Tibial nerve (tissue), 4 donors: ENCODE data around the gene GNG12. TPM values are rescaled to one million over a fixed set of nuclear protein-coding genes. Genes with fewer than 3 reads are reported as not detected.

Experiments
- DNase-seq, 2 donors: peaks; one replicate each; pipeline ENCODE4 v3.0.0-alpha.2; 2019; ENCODE audit warnings: low spot score in 2 of 2
- H3K27ac ChIP-seq, 4 donors: fragments of 200-600 bp; sonication (generic) in 3 of 4; one replicate each; pipeline ENCODE4 v1.5.1; 2017 to 2019; ENCODE audit warnings: mild to moderate bottlenecking in 1 of 4
- H3K27me3 ChIP-seq, 2 donors: fragments of 200-600 bp; sonication (generic) in 1 of 2; one replicate each; pipeline versions ENCODE4 v1.5.1 to v1.6.0; 2017 to 2019
- H3K36me3 ChIP-seq, 3 donors: fragments of 200-600 bp; sonication (generic); one replicate each; pipeline ENCODE4 v1.5.1; 2018 to 2019
- H3K4me1 ChIP-seq, 4 donors: fragments of 200-600 bp; sonication (generic) in 3 of 4; one replicate each; pipeline ENCODE4 v1.5.1; 2017 to 2019
- H3K4me3 ChIP-seq, 4 donors: fragments of 200-600 bp; sonication (generic) in 3 of 4; one replicate each; pipeline ENCODE4 v1.5.1; 2017 to 2019; ENCODE audit warnings: mild to moderate bottlenecking in 1 of 4, moderate library complexity in 1 of 4
- H3K9me3 ChIP-seq, 4 donors: fragments of 200-600 bp; sonication (generic) in 3 of 4; one replicate each; pipeline ENCODE4 v1.5.1; 2017 to 2019
- CTCF ChIP-seq, 5 experiments: fragments of 200-600 bp in 3 of 5; fragments of 450-650 bp in 2 of 5; sonication (generic) in 3 of 5; IDR thresholded peaks; one replicate each; pipeline ENCODE4 v1.5.1; 2016 to 2019; ENCODE audit warnings: antibody characterized with exemption in 5 of 5, mild to moderate bottlenecking in 3 of 5, moderate library complexity in 2 of 5
- EP300 ChIP-seq, 2 donors: sonication (generic); formaldehyde crosslinking; IDR thresholded peaks; one replicate each; pipeline ENCODE4 v1.6.1; 2017; ENCODE audit warnings: antibody characterized with exemption in 2 of 2, mild to moderate bottlenecking in 1 of 2
- POLR2A ChIP-seq, 2 donors: fragments of 450-650 bp; IDR thresholded peaks; one replicate each; pipeline ENCODE4 v1.6.1; 2017; ENCODE audit warnings: antibody characterized with exemption in 2 of 2, mild to moderate bottlenecking in 2 of 2, moderate library complexity in 2 of 2
- WGBS, 2 donors: methylation state at CpG; one replicate each; pipeline ENCODE4 v1.1.5; 2018; 5-methylcytosine and 5-hydroxymethylcytosine counted together
- total RNA-seq, 4 donors: library from RNA; depleted of rRNA; stranded (reverse); fragments of >200 nt; gene quantifications; one replicate each; pipeline ENCODE4 v1.1.0, GENCODE V29; 2016

The GNG12 gene
- 10 to 100 TPM; 55.9 to 71.8 (median 68.4) TPM for total RNA-seq

GRCh38 chr1:67832737-67833601 lies at the start of gene GNG12:
TSS of gene GNG12 (minus strand) at chr1:67833467. CDS start at chr1:67707686, 125,781 bp downstream.
- Histone ChIP-seq H3K9me3 (no peaks in the 10 kb centered on the region), H3K27ac (peak within 1 kb of the TSS; percentile 83 to 94 (median 86)), H3K36me3 (no peaks in the 10 kb centered on the region), H3K27me3 (no peaks in the 10 kb centered on the region), H3K4me3 (peak within 1 kb of the TSS; percentile 62 to 89 (median 76)), H3K4me1 (peaks cover 0 to 39% (median 0%) of the 10 kb centered on the region in 4 donors)
- peak; percentile 38 to 47 for DNase-seq
- WGBS, 2 donors, result 1% methylated on average over 69 to 90 of the region's 94 CpGs
- TF ChIP-seq POLR2A (IDR thresholded peaks at IDR 0.05) (peak in 1 of 2 donors; percentile 63), EP300 (IDR thresholded peaks at IDR 0.05) (peak in 1 of 2 donors; percentile 57), CTCF (IDR thresholded peaks at IDR 0.05) (no peak)

GRCh38 chr1:67882196-67882958 lies 49.1 kb upstream of the GNG12 start:
- no peak overlapping the region for H3K27ac ChIP-seq
- H3K4me3 ChIP-seq, result no peak overlapping the region
- no peaks in the 10 kb centered on the region for H3K9me3 ChIP-seq
- no peaks in the 10 kb centered on the region for H3K4me1 ChIP-seq
- no peaks in the 10 kb centered on the region for H3K36me3 ChIP-seq
- TF ChIP-seq POLR2A (IDR thresholded peaks at IDR 0.05) (no peak), CTCF (IDR thresholded peaks at IDR 0.05) (no peak), EP300 (IDR thresholded peaks at IDR 0.05) (no peak)
- no peak for DNase-seq
- no peaks in the 10 kb centered on the region for H3K27me3 ChIP-seq

GRCh38 chr1:67880056-67880601 lies 46.9 kb upstream of the GNG12 start:
- TF ChIP-seq POLR2A (IDR thresholded peaks at IDR 0.05) (no peak), CTCF (IDR thresholded peaks at IDR 0.05) (no peak), EP300 (IDR thresholded peaks at IDR 0.05) (no peak)
- no peak for DNase-seq
- Histone ChIP-seq H3K27ac (no peak overlapping the region), H3K4me1 (no peaks in the 10 kb centered on the region), H3K27me3 (no peaks in the 10 kb centered on the region), H3K36me3 (no peaks in the 10 kb centered on the region), H3K4me3 (no peak overlapping the region), H3K9me3 (no peaks in the 10 kb centered on the region)
- WGBS, 2 donors, result 69 to 72% methylated on average over 3 of the region's 3 CpGs

GRCh38 chr1:67879485-67879884 lies 46.2 kb upstream of the GNG12 start:
- no peak overlapping the region for H3K27ac ChIP-seq
- H3K27me3 ChIP-seq, result no peaks in the 10 kb centered on the region
- H3K4me1 ChIP-seq, result no peaks in the 10 kb centered on the region
- 95 to 100% methylated on average over 1 of the region's 1 CpG for WGBS, 2 donors
- H3K36me3 ChIP-seq, result no peaks in the 10 kb centered on the region
- no peak for TF ChIP-seq CTCF (IDR thresholded peaks at IDR 0.05)
- no peak for TF ChIP-seq POLR2A (IDR thresholded peaks at IDR 0.05)
- TF ChIP-seq EP300 (IDR thresholded peaks at IDR 0.05), result no peak
- no peak overlapping the region for H3K4me3 ChIP-seq
- no peak for DNase-seq
- peaks cover 0 to 3% (median 0%) of the 10 kb centered on the region in 4 donors for H3K9me3 ChIP-seq
